GM18873 (cell line): Measurements from ENCODE around the gene TIMD4.
"Not testable (repeated sequence)": the region's sequence is repeated elsewhere in the genome, so short reads cannot be mapped to it uniquely, and the experiment has no call there.

Experiments used
- ATAC-seq: cut with Tn5 transposase; IDR thresholded peaks from one replicate; pipeline ENCODE4 v1.9.1; 2021; ENCODE audit warnings: mild to moderate bottlenecking, moderate library complexity, moderate number of reproducible peaks; ENCODE audit not compliant: unreplicated experiment, low FRiP score

Gene TIMD4

DNA sequence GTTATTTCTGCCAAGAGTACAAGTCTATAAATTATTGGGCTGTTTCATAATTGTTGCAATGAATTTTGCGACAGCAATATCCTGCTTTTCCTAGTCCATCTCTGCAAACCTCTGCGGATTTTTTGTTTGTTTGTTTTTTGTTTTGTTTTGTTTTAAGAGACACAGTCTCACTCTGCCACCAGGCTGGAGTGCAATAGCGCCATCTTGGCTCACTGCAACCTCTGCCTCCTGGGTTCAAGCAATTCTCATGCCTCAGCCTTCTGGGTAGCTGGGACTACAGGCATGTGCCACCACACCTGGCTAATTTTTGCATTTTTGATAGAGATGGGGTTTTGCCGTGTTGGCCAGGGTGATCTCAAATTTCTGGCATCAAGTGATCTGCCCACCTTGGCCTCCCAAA lies 37.3 kb downstream of the TIMD4 start:
- not testable (repeated sequence) for ATAC-seq

DNA sequence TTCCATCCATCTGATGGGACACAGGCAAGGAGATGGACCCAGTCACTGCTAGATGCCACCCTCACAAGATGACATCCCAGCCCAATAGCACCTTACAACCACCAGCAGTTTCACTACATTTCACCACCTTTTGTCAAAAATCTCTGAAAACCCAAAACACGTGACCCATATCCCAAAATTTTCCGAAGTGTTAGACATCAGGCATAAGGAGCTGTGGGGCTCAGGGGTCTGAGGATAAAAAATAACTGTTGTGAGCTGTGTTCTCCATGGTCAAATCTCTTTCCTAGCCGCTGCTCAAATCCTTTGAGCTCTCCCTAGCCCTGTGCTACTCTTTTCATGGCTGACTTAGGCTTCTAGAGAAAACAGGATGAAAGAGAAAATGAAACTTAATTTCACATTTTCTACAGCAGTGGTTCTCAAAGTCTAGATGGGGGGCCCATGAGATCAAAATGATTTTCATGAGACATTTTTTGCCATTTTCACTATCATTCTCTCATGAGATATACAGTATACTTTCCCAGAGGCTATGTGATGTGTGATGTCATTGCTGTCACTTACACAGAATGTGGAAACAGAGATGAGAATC lies 40.7 kb downstream of the TIMD4 start:
- ATAC-seq = no peak

DNA sequence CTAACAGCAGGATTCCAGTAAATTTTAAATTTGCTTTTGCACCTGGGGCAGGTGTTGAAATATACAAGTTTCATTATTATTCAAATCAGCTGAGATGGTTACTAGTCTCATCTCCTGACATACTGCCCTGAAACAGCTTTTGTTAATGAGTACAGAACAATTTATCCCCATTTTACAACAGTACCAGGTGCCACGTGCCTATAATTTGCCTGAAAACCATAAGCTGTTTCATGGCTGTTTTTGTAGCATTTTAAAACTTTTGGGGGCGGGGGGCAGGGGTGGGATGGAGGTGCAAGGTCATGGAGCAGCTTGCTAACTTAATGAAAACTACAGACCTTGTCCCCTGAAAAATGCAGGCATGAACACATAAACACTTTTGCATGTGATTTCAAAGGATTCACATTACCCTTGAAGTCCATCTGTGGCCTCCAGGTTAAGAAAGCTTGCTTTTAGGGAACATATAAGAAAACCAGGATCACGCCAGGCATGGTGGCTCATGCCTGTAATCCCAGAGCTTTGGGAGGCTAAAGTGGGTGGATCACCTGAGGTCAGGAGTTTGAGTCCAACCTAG lies 42.1 kb downstream of the TIMD4 start:
- peak; percentile 69 for ATAC-seq

DNA sequence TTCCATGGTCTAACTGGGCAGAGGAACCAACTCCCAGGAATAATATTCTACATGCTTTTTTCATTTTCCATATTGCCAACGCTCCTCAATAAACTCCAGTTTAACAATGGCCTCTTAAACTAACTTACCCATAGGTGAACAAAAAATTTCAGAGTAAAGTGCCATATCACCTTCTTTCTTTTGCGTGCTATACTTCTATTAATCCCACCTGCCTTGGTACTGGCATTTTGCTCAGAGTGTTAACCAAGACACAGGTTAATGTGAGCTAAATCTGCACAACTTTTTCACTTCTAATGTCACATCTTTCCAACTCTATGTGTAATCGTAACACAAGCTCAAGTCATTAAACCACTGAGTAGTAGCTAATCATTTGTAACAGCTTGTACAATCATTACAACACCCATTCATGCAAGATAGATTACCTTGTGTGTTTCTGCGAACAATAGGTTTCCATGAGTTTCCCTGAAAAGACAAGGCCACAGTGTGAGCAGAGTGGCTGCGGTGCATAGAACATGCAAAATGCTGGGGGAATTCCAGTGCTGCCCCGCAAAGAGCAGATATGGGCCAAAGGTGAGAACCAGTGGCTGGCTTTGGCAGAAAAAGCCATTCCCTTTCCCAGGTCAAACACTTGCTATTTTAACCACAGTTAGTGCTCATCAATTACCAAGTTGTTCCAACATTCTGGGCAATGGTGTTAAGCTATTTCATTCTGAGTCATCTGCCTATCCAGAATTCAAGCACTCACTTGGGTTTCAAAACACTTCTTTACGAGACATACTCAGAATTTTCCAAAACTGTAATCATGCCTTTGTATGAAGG lies 42.8 kb downstream of the TIMD4 start:
- peak; percentile 51 for ATAC-seq

DNA sequence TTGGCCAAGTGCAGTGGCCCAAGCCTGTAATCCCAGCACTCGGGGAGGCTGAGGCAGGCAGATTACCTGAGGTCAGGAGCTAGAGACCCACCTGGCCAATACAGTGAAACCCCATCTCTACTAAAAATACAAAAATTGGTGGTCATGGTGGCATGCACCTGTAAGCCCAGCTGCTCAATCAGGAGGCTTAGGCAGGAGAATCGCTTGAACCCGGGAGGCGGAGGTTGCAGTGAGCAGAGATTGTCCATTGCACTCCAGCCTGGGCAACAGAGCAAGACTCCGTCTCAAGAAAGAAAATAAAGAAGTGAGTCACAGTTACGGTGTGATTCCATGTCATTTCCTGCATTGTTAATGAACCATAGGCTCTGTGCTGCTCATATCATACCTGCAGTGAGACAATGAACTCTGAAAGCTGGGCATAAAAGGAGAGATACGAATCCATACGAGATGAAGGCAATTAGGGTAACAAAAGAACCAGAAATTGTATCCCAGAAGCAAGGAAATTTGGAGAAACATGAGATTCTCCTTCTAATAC lies 44.6 kb downstream of the TIMD4 start:
- no peak for ATAC-seq

DNA sequence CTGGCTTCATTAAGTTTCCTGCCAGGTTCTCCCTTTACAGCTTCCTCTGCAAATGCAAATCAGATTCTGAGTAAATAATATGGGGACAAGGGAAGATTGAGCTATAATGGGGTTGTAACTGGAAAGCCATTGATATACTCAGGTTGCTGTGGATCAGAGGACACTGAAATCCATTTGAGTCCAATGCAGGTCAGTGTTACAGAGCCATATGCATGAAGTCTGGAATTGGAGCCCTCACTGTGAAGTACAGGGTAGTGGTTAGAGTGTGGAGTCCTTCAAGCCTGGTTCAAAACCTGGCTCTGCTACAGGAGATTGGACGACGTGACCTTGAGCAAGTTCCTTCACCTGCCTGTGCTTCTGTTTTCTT lies 48.7 kb downstream of the TIMD4 start:
- ATAC-seq = peak; percentile 12

DNA sequence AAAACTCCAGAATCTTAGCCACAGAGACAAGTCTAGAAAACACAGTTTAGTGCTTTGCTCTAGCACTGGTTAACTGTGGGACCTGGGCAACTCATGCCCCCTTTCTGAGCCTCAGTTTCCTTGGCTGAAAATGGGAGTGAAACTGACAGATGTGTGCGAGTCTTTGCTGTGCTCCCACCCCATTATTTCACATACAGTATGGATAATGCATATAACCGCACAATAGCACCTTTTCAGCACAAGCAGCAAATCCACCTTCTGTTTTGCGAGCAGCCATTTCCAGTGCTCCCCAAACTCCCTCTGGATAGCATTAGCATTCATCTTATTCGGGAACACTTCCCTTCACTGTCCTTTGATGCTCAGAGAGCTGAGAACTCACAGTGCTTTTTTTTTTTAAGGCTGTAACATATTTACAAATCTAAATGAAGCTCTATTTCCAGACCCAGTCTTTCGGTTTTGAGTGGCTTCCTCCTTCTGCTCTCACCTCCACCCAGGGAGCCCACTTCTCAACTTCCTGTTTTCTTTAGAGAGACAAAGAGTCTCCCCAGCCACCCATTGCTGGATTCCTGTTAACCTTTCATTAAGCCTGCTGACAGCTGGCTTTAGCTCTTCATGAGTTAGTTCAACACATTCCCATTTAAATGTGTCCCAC lies 49.2 kb downstream of the TIMD4 start:
- ATAC-seq = peak; percentile 89

DNA sequence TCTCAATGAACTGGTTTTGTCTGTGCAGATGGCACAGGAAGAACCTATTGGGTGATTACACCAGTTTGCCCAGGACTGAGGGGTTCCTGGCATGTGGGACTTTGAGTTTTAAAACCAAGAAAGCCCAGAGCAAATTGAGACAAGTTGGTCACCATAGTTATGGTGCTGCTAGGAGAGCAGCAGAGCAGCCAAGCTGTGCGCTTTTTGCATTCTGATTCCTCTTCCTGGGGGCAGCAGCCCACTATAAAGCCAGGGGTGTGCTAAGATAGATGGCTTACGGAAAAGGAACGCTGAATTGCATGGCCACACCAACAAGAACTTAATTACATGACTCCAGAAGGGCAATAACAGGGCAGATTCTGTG lies 49.7 kb downstream of the TIMD4 start:
- no peak for ATAC-seq

DNA sequence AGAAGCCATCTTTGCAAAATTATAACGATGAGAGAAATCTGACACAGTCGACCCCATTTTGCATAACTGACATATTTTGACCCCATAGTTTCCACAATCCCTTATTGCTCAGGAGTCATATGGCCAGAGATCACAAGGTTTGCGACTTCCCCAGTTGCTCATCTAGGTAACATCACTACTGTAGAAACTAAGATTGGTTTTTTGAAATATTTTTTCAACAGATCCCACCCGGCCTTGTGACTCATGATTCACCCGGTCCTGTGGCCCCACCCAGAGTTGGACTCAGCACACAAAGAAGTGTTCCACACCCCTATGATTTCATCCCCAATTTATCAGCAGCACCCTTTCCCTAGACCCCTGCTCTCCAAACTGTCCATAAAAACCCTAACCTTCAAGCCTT lies 50.2 kb downstream of the TIMD4 start:
- ATAC-seq = no peak

DNA sequence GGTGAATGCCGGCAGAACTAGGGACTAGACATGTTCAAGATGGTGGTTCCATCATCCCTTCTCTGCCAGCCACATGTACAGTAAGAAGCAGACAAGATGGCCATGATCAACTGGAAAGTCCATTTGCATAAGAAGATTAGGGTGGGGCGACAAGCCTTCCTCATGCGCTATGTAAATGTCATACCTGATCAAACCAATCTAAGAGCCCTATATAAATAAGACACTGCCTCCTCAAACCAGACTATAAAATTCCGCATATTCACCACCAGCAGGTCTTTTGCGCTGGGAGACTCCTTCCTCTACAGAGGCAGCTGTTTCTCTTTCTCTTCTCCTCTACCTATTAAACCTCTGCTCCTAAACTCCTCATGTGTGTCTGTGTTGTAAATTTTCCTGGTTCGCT lies 53.8 kb downstream of the TIMD4 start:
- no peak for ATAC-seq

DNA sequence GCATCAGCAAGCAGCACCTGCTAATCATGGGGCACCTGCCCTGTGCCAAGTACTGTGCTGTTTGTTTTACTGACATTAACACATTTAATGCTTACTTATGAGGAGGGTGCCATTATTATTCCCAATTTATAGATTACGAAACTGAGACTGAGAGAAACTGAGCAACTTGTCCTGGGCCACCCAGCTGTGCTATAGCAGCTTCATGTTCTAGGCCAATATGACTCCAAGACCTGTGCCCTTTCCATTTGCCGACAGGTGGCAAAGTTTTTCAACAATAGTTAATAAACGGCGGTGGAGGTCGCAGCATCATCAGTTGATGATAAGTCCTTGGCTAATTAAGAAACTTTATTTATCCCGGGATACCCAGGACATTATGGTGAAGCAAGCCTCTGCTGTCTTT lies 55.4 kb downstream of the TIMD4 start:
- ATAC-seq = no peak

DNA sequence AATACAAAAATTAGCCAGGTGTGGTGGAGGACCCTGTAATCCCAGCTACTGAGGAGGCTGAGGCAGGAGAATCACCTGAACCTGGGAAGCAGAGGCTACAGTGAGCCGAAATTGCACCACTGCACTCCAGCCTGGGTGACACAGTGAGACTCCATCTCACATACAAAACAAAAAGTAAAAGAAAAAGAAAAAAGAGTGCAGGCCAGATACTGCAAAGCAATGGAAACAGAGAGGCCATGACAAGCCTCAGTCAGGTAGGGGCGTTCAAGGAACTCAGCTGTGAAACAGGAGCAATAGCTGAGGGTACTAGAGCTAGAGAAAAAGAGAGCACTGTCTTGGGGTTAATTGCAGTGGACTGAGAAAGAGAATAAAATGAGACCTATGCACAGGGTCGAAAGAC lies 56.2 kb downstream of the TIMD4 start:
- ATAC-seq = no peak

DNA sequence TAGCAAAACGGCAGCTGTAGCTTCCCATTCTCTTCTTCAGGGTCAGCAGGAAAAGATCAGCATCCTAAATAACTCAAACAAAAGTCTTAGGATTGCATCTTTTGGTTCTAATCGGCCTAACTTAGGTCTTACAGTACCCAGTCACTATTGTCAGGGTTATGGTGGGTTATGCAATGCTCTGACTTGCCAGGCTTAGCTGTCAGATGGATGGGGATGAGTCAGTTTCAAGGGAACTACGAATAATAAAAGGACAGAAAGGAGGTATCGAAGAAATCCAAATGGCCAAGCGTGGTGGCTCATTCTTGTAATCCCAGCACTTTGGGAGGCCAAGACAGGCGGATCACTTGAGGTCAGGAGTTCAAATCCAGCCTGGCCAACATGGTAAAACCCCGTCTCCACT lies 66.5 kb downstream of the TIMD4 start:
- ATAC-seq = no peak

DNA sequence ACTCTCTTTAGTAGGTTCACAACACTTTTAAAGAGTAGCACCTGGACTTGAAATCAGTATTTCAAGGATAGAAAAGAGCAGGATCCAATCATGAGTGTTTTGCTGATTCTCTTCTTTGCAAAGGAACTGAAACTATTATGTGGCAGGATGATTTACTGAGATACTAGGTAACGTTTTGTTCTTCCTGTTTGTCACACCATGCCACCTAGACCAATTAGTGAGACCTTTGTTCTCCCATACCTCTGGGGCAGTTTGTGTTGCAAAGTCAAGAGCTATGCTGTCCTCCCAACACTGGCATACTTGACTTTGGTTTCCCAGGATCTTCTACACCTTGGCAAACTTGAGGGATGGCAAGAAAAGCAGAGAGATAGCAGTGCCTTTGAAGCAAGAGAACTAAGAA lies 69.5 kb downstream of the TIMD4 start:
- no peak for ATAC-seq

DNA sequence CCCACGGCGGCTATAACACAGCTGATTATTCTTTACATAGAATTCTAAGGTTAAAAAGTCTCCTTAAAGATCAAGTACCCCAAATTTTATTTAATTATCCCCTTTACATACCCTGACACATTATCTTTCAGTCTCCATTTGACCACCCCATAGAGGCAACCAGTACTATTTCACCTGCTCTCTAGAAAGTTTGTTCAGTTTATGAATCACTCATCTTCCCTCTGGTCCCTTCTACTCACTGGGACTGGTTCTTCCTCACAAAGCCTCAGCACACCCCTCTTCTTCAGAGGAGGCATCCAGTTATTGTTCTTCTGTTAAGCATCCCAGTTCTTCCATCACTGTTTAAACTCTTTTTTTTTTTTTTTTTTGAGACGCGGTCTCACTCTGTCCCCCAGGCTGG lies 70.2 kb downstream of the TIMD4 start:
- ATAC-seq = no peak

DNA sequence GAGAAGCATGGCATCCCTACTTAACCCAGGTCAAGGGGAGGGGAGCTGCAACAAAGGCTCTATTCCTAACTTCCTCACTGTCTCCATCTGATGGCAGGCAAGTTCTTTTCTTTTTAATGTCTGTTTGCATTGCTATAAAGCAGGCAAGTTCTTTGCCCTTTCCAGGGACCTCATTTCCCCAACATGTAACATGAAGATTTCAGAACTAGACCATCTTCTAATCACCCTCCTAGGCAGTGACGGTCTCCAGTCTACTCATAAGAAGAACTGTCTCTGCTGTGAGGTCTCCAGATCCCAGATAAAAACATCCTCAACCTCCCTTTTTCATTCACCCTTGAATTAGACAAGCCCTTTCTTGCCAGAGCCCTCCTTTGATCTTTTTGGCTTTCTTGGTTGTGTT lies 70.8 kb downstream of the TIMD4 start:
- ATAC-seq = no peak

DNA sequence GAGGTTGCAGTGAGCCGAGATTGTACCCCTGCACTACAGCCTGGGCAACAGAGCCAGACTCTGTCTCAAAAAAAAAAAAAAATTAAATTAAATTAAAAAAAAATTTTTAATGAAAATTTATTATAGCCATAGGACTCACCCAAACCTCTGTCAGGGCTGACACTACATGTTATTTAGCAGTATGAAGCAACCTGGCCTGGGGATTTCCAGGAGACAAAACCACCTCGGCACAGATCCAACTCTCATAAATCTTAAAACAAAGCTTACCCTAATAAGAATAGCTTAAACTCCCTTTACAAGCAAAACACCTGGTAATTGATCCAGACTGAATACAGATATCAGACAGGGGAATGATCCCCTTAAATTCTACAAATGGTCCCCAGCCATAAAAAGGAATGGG lies 74.5 kb downstream of the TIMD4 start:
- ATAC-seq = no peak

DNA sequence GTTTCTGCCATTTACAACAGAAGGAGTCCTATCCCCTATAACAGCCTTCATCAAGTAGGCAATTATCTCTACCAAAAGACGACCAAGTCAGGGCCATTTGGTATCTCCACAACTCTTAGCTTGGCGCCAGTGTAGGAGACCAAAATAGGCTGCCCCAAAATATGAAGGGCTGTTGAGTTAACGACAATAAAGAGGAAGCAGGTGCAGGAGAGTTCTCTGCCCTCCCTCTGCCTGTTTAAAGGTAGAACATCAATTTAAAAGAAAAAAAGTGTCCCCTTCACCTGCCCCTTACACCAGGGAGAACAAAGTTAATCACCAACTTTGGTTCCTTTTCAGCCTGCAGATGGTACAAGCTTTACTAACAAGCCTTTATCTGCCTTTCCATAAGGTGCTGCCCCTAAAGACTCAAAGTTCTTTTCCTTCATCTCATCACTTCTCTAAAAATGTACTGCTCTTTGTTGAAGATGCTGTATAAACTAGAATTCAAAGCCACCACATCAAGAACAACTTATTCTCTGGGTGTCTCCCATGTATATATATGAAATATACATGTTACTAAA lies 79.6 kb downstream of the TIMD4 start:
- no peak for ATAC-seq

DNA sequence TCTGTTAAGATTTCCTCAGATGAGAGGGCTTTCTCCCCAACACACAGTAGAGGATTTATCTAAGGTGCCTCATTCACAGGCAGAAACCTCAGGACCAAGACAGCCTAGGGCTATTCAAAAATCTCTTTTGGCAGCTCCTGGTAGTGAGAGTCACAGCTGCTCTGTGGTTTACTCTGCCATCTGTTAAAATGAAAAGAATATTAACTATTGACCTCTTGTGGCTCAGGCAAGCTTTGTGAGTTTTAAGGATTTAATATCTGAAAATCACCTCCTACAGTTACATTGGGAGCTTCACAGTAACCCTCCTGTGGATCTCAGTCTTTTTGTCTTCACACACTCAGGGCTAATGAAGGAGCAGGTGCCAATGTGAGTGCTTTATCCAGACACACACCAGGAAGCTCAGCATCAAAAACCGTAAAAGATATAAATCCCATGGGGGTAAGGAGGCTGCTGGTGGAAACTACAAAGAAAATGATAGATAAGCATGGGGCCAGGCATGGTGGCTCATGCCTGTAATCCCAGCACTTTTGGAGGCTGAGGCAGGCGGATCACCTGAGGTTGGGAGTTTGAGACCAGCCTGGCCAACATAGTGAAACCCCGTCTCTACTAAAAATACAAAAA lies 83.3 kb downstream of the TIMD4 start:
- peak; percentile 92 for ATAC-seq

DNA sequence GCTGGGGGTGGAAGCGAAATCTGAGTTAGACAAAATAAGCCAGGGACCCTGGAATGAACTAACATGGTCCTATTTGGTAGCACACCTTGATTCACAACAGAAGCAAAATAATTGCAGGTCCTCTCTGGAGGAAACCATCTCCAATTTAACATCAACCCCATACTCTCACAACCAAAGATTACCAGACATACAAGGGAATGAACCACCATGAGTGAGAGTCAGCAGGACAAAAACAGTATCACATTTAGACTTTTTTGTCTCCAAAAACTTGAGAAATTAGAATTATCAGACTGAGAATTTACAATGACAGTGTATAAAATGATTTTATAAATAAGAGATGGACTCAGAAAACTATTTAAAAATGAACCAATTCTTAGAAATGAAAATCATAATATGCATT lies 91.8 kb downstream of the TIMD4 start:
- no peak for ATAC-seq

DNA sequence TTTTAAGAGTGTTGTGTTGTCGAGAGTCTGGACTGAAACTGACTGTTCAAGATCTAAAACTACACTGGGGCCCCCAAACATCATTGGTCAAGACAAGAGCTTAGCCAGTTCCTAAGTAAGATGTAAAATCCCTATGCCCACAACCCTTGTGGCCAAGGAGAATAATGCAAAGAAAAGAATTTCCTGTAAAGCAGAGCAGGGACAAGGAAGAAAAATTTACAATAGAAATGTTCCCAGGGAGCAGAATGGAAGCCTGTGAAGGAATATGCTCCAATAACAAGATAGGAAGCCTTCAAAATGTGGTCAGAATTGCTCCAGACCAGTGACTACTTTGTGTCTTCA lies 92.6 kb downstream of the TIMD4 start:
- ATAC-seq = no peak
